SU-DHL-6 (cell line): ENCODE data around the gene KDELR3.

Source experiments
- EZH2phosphoT487 ChIP-seq: fragments of 200-600 bp; sonication (generic), shearing (Covaris generic); conservative IDR thresholded peaks from 2 replicates; pipeline ENCODE4 v1.6.1; 2018; ENCODE audit warnings: mild to moderate bottlenecking, antibody characterized with exemption, low read length, moderate library complexity, mixed read lengths
- TF ChIP-seq, protein P1 (sequence below): fragments of 200-600 bp; sonication (generic); IDR thresholded peaks from one replicate; pipeline ENCODE4 v1.5.1; 2017; ENCODE audit warnings: antibody characterized with exemption, mild to moderate bottlenecking, low read length, moderate library complexity; ENCODE audit not compliant: insufficient read depth, poor library complexity, severe bottlenecking

- TF ChIP-seq, protein P1, sequence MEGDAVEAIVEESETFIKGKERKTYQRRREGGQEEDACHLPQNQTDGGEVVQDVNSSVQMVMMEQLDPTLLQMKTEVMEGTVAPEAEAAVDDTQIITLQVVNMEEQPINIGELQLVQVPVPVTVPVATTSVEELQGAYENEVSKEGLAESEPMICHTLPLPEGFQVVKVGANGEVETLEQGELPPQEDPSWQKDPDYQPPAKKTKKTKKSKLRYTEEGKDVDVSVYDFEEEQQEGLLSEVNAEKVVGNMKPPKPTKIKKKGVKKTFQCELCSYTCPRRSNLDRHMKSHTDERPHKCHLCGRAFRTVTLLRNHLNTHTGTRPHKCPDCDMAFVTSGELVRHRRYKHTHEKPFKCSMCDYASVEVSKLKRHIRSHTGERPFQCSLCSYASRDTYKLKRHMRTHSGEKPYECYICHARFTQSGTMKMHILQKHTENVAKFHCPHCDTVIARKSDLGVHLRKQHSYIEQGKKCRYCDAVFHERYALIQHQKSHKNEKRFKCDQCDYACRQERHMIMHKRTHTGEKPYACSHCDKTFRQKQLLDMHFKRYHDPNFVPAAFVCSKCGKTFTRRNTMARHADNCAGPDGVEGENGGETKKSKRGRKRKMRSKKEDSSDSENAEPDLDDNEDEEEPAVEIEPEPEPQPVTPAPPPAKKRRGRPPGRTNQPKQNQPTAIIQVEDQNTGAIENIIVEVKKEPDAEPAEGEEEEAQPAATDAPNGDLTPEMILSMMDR = no peak
- TF ChIP-seq EZH2phosphoT487 = no peak
Observed at GRCh38 chr22:38450234-38450797, 17.6 kb upstream of the KDELR3 start.
